HUES64 (cell line): ENCODE data around the gene ATP6V1G1.
"Not testable (repeated sequence)": the region's sequence is repeated elsewhere in the genome, so short reads cannot be mapped to it uniquely, and the experiment has no call there.

Experiments
- H3K27ac ChIP-seq: 2 replicates; pipeline ENCODE4 v1.7.0; 2013; ENCODE audit warnings: low read depth, low read length, inconsistent platforms
- H3K27me3 ChIP-seq: 2 replicates; pipeline ENCODE4 v1.6.1; 2013; ENCODE audit warnings: mild to moderate bottlenecking, low read length; ENCODE audit not compliant: insufficient read depth
- H3K36me3 ChIP-seq: 2 replicates; pipeline ENCODE4 v1.6.1; 2013; ENCODE audit warnings: mild to moderate bottlenecking, low read length; ENCODE audit not compliant: insufficient read depth
- H3K4me1 ChIP-seq: 2 replicates; pipeline ENCODE4 v1.6.1; 2013; ENCODE audit warnings: mild to moderate bottlenecking, low read length, moderate library complexity; ENCODE audit not compliant: insufficient read depth
- H3K4me3 ChIP-seq: 2 replicates; pipeline ENCODE4 v1.5.1; 2013; ENCODE audit warnings: mild to moderate bottlenecking, low read length, moderate library complexity
- H3K9ac ChIP-seq: 2 replicates; pipeline ENCODE4 v1.6.1; 2013; ENCODE audit warnings: mild to moderate bottlenecking, low read depth, low read length
- H3K9me3 ChIP-seq: 2 replicates; pipeline ENCODE4 v1.6.1; 2013; ENCODE audit warnings: low read depth, low read length; ENCODE audit not compliant: insufficient read depth
- WGBS: fragments of 150-250, 120-280 bp; methylation state at CpG from one replicate; pipeline ENCODE4 v1.1.7; 2013; ENCODE audit warnings: missing lambda C conversion rate; 5-methylcytosine and 5-hydroxymethylcytosine counted together

Gene ATP6V1G1

DNA sequence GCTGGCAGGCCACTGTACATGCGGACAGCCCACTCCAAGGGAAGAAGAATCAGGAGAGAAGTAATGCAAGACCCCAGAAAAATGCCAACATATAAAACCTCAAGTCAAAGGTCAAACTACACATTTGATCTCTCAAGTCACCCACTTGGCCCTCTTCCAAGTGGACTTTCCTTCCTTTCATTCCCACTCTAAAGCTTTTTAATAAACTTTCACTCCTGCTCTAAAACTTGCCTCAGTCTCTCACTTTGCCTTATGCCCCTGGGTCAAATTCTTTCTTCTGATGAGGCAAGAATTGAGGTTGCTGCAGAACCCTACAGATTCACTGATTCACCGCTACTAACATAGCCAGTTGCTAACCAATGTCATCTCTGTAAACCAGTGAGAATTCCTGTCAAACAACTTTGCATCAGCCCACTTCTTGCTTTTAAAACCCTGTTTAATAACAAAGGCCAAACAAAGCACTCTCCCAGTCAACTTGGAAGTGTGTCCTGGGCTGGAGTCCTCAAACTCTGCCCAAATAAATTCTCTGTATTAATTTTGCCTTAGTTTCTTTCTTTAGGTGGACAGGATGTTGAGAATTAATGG is 6.9 kb upstream of the ATP6V1G1 start:
- no peak overlapping the region for H3K4me3 ChIP-seq
- WGBS: 95% methylated on average over 2 of the region's 2 CpGs

DNA sequence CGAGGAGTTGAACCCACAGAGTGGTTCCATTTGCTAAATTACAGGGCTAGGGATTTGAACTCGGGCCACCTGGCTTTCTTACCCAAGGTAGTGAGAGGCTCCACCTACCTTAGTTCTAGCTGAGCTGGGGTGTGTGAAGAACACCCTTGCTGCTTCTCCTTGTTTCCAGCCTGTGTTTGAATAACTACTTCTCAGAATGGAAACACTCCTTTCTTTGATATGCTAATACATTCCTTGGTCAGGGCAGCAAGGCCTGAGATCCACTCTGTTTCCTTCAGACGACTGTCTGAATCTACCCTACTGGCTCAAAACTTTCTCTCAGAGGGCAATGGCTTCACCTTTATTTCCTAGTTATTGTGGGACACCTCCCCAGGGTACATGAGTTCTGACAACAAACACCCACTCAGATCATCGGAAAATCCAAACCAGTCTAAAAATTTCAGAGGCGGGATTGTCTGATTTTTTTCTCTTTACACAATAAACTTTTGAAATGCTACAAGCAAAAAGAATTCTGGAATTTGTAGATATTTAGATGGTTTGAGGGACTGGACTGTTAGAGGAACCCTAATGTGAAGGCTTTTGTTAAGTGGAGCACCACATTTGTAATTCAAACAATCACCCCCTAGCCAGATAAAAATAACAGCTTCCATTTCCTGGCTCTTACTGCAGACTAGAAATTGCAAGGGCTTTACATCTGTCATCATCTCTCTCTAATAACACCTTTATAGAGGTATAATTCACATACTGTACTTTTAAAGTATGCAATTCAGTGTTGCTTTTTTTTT is 4.0 kb upstream of the ATP6V1G1 start:
- H3K27ac ChIP-seq: peak overlapping the region; percentile 94
- H3K4me3 ChIP-seq: peak overlapping the region; percentile 22; the same call in 1 of the 2 replicates
- H3K27me3 ChIP-seq: no peaks in the 10 kb centered on the region
- peak overlapping the region; percentile 41 for H3K9ac ChIP-seq
- peaks cover 20% of the 10 kb centered on the region; the same call in 1 of the 2 replicates for H3K4me1 ChIP-seq
- no peaks in the 10 kb centered on the region for H3K9me3 ChIP-seq
- no peaks in the 10 kb centered on the region for H3K36me3 ChIP-seq
- 18% methylated on average over 5 of the region's 5 CpGs for WGBS

More for the DNA sequence above, 6.9 kb upstream of the ATP6V1G1 start:
- Histone ChIP-seq H3K27me3 (no peaks in the 10 kb centered on the region), H3K36me3 (no peaks in the 10 kb centered on the region), H3K4me1 (peaks cover 16% of the 10 kb centered on the region; the same call in 1 of the 2 replicates), H3K27ac (no peak overlapping the region), H3K9me3 (no peaks in the 10 kb centered on the region), H3K9ac (no peak overlapping the region; the same call in 1 of the 2 replicates)

- Histone ChIP-seq H3K9ac (peak overlapping the region; percentile 98), H3K4me1 (peaks cover 15% of the 10 kb centered on the region), H3K27ac (peak overlapping the region; percentile 82), H3K36me3 (peaks cover 16% of the 10 kb centered on the region), H3K4me3 (peak overlapping the region; percentile 99), H3K27me3 (no peaks in the 10 kb centered on the region), H3K9me3 (no peaks in the 10 kb centered on the region)
- WGBS: 4% methylated on average over 12 of the region's 12 CpGs
These were observed 641 bp downstream of the ATP6V1G1 start for GRCh38 chr9:114588210-114588609.

DNA sequence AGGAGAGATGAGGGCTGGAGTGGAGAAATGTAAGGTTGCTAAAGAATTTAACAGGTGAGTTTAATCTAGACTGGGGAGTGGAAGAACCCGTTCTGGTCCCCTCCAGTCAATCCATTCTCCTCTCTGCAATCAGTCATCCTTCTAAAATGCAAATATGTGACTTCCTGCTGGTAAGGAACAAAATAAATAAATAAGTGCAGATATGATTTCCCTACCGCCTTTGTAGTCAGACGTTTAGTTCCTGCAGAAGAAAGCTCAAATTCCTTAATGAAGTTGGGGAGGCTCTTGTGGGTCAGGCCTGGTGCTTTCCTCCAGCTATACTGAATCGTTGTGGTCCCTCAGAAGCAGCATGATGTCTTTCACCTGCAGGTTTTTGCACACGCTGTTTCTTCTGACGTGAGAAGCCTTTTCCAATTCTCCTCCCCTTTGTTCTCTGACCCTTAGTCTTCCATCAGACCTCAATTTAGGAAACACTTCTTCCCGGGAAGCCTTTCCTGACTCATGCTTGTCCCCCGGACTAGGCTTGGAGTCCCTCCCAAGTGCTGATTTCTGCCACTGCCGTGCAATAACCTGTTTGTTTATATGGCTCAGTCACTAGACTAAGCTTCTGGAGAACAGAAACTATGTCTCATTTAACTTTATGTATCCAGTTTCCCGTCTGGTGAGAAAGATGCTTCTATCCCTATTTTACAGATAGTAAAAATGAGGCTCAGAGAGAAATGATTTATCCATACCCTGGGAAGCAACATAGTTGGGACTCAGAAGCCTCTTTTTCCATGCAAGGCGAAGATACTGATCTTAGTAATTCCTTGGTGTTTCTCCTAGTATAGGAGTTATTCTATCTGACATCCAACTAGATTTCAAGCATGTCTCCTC is 1.3 kb downstream of the ATP6V1G1 start:
- Histone ChIP-seq H3K9ac (peak overlapping the region; percentile 98), H3K9me3 (no peaks in the 10 kb centered on the region), H3K27ac (peak overlapping the region; percentile 1; the same call in 1 of the 2 replicates), H3K4me3 (peak overlapping the region; percentile 99), H3K27me3 (no peaks in the 10 kb centered on the region), H3K36me3 (peaks cover 23% of the 10 kb centered on the region), H3K4me1 (peaks cover 15% of the 10 kb centered on the region)
- WGBS: 31% methylated on average over 10 of the region's 11 CpGs

DNA sequence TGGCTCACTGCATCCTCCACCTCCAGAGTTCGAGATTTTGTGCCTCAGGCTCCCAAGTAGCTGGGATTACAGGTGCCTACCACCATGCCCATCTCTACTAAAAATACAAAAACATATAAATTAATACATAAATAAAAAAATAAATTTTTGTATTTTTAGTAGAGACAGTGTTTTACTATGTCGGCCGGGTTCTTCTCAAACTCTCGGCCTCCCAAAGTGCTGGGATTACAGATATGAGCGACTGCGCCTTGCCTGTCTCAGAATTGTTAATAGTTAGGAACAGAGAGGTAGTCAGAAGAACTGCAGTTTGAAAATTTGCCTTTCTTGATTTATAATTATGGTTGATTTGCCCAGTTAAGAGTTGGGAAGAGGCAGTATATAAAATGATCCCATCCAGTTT is 2.8 kb downstream of the ATP6V1G1 start:
- Histone ChIP-seq H3K27me3 (no peaks in the 10 kb centered on the region), H3K36me3 (peaks cover 36% of the 10 kb centered on the region), H3K4me3 (no peak overlapping the region), H3K4me1 (peaks cover 15% of the 10 kb centered on the region), H3K9ac (no peak overlapping the region), H3K27ac (no peak overlapping the region), H3K9me3 (no peaks in the 10 kb centered on the region)
- WGBS: 94% methylated on average over 6 of the region's 6 CpGs

DNA sequence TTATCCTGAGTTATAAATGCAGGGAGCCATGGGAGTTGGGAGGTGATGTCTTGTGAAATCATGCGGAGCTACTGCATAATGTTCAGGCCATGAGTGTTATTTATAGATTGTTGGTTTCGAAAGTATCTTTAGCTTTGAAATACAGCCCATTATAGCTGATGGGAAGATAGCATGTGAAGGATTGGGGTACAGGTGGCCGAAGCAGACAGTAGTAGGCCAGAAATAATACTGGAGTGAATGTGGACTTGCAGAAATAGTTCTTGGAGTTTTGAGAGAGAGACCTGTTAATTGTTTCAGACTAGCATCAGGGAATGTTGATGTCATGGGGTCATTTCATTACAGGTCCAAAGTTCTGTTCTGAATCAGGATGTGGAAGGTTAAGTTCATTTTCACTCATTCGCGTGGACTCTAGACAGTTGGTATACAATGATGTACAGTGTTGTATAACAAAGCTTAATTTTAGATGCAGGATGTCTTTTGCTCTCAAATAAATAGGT is 3.8 kb downstream of the ATP6V1G1 start:
- no peaks in the 10 kb centered on the region for H3K27me3 ChIP-seq
- H3K4me1 ChIP-seq: peaks cover 15% of the 10 kb centered on the region
- H3K36me3 ChIP-seq: peaks cover 45% of the 10 kb centered on the region
- H3K4me3 ChIP-seq: no peak overlapping the region
- H3K27ac ChIP-seq: no peak overlapping the region
- H3K9ac ChIP-seq: no peak overlapping the region
- H3K9me3 ChIP-seq: no peaks in the 10 kb centered on the region
- 94% methylated on average over 5 of the region's 5 CpGs for WGBS

DNA sequence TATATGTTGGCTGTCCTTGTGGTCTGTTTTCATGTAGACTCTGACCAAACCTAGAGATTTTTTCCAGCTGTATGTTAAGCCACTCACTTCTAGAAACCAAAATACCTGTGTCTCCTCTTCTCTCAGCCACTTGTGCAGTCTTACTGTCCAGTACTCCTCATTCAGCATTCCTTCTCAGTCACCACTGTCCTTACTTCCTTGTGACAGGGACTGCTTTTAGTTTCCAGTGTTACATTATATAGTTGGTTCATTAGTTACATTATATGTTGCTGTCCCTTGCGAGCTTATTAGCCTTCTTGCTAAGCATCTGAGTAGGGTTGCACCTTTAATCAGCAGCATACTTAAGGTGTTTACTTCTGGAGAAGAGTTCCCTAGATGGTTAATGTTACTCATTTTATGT is 4.3 kb downstream of the ATP6V1G1 start:
- Histone ChIP-seq H3K27ac (no peak overlapping the region), H3K36me3 (peaks cover 49% of the 10 kb centered on the region), H3K9ac (no peak overlapping the region), H3K4me3 (no peak overlapping the region), H3K4me1 (peaks cover 14% of the 10 kb centered on the region), H3K9me3 (no peaks in the 10 kb centered on the region), H3K27me3 (no peaks in the 10 kb centered on the region)
- WGBS: 93% methylated on average over 1 of the region's 1 CpG

DNA sequence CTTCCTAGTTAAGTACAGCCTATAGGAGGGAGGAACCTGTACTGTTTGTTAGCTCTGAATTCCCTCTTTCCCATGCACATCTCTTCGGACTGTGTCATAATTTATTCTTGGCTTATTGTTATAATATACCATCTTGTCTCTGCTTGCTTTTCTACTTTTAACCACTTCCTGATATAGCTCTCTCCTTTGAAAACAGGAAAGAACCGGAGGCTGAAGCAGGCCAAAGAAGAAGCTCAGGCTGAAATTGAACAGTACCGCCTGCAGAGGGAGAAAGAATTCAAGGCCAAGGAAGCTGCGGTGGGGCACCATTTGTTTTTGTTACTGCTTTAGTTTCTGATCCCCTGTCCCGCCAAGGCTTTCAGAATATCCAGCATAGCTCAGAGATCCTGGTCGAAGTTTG is 4.8 kb downstream of the ATP6V1G1 start:
- no peak overlapping the region for H3K9ac ChIP-seq
- WGBS: 93% methylated on average over 5 of the region's 6 CpGs
- H3K27ac ChIP-seq: no peak overlapping the region
- H3K27me3 ChIP-seq: no peaks in the 10 kb centered on the region
- H3K4me1 ChIP-seq: peaks cover 11% of the 10 kb centered on the region
- peaks cover 52% of the 10 kb centered on the region for H3K36me3 ChIP-seq
- no peaks in the 10 kb centered on the region for H3K9me3 ChIP-seq
- no peak overlapping the region for H3K4me3 ChIP-seq

DNA sequence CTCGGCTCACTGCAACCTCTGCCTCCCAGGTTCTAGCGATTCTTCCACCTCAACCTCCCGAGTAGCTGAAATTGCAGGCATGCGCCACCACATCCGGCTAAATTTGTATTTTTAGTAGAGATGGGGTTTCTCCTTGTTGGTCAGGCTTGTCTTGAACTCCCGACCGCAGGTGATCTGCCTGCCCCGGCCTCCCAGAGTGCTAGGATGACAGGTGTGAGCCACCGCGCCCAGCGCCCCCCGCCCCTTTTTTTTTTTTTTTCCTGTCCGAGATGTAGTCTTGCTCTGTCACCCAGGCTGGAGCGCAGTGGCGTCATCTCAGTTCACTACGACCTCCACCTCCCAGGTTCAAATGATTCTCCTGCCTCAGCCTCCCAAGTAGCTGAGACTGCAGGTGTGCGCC is 6.6 kb downstream of the ATP6V1G1 start:
- no peak overlapping the region for H3K9ac ChIP-seq
- no peaks in the 10 kb centered on the region for H3K27me3 ChIP-seq
- H3K36me3 ChIP-seq: peaks cover 70% of the 10 kb centered on the region
- no peak overlapping the region for H3K4me3 ChIP-seq
- no peaks in the 10 kb centered on the region for H3K9me3 ChIP-seq
- 95% methylated on average over 17 of the region's 17 CpGs for WGBS
- H3K27ac ChIP-seq: no peak overlapping the region
- H3K4me1 ChIP-seq: peaks cover 5% of the 10 kb centered on the region

GRCh38 chr9:114600502-114601248 is 13.1 kb downstream of the ATP6V1G1 start:
- not testable (repeated sequence) for H3K27me3 ChIP-seq, H3K9ac ChIP-seq, H3K9me3 ChIP-seq, H3K27ac ChIP-seq, H3K4me1 ChIP-seq, H3K4me3 ChIP-seq
- H3K36me3 ChIP-seq: peaks cover 49% of the 10 kb centered on the region
- 94% methylated on average over 9 of the region's 9 CpGs for WGBS
